GM12878 (cell line): ENCODE data around the gene ASTL. TPM values are rescaled to one million over a fixed set of nuclear protein-coding genes. Genes with fewer than 3 reads are reported as not detected.

Experiments
- ATAC-seq: fragments of 200-7000 bp; cut with Tn5 transposase; 3 replicates; pipeline ENCODE4 v1.9.1; 2020; ENCODE audit warnings: mild to moderate bottlenecking, moderate library complexity
- BruUV-seq: library from RNA; stranded (reverse); fragments of 400-500 nt; replicated peaks from 2 replicates; lab custom pipeline; 2021; lab: Mats Ljungman, UMichigan
- CTCF ChIA-PET: fragments of 300-600 bp; sonication (Branson Sonifier 250); formaldehyde crosslinking; extraction: SDS; loops from one replicate; lab custom pipeline; 2021; ENCODE audit warnings: inconsistent platforms; lab: Yijun Ruan, JAX
- POLR2A ChIA-PET: fragments of 350-600 bp; formaldehyde crosslinking; extraction: SDS; loops from one replicate; lab custom pipeline; 2021; ENCODE audit warnings: inconsistent platforms; lab: Charles Lee
- RAD21 ChIA-PET: fragments of 300-600 bp; sonication (Branson Sonifier 250); formaldehyde crosslinking; loops from one replicate; lab custom pipeline; 2023; ENCODE audit warnings: antibody characterized with exemption; ENCODE audit not compliant: unreplicated experiment; lab: Charles Lee
- SMC1A ChIA-PET: fragments of 300-600 bp; sonication (Branson Sonifier 250); formaldehyde crosslinking; loops from one replicate; lab custom pipeline; 2023; ENCODE audit not compliant: unreplicated experiment, uncharacterized antibody; lab: Charles Lee
- DNase-seq: peaks from one replicate; pipeline ENCODE4 v3.0.0-alpha.2; 2011; ENCODE audit warnings: low read depth, low spot score
- FAIRE-seq: peaks from 3 replicates; lab custom pipeline; 2011; peaks lifted over from hg19 to GRCh38; lab: Jason Lieb, UNC
- H2AFZ ChIP-seq: 2 replicates; pipeline ENCODE4 v1.6.0; 2011; ENCODE audit warnings: low read depth, low read length, control low read depth; ENCODE audit not compliant: control insufficient read depth
- H3K27ac ChIP-seq: 2 replicates; pipeline ENCODE4 v1.5.1; 2011; ENCODE audit warnings: control low read depth; ENCODE audit not compliant: control insufficient read depth, insufficient read depth
- H3K27me3 ChIP-seq, 2 experiments: replicated peaks in 1 of 2; 2 replicates each; pipeline versions ENCODE4 v1.6.0 to v1.6.1; 2011; ENCODE audit warnings: low read length in 1 of 2; ENCODE audit not compliant: control insufficient read depth in 2 of 2, insufficient read depth in 2 of 2
- H3K36me3 ChIP-seq, 2 experiments: 2 replicates each; pipeline ENCODE4 v1.5.1; 2011; ENCODE audit warnings: low read length in 1 of 2; ENCODE audit not compliant: control insufficient read depth in 2 of 2, insufficient read depth in 2 of 2
- H3K4me1 ChIP-seq: 2 replicates; pipeline ENCODE4 v1.6.1; 2011; ENCODE audit warnings: mild to moderate bottlenecking, low read length, moderate library complexity, mixed read lengths; ENCODE audit not compliant: control insufficient read depth, insufficient read depth
- H3K4me2 ChIP-seq: 2 replicates; pipeline ENCODE4 v1.6.0; 2011; ENCODE audit warnings: control low read depth; ENCODE audit not compliant: control insufficient read depth, insufficient read depth
- H3K4me3 ChIP-seq: fragments of 200-600 bp; sonication (generic); 2 replicates; pipeline ENCODE4 v1.5.1; 2016
- H3K79me2 ChIP-seq: 2 replicates; pipeline ENCODE4 v1.6.0; 2011; ENCODE audit warnings: low read length; ENCODE audit not compliant: control insufficient read depth, insufficient read depth
- H3K9ac ChIP-seq: 2 replicates; pipeline ENCODE4 v1.8.0; 2011; ENCODE audit warnings: low read length, control low read depth, mixed read lengths; ENCODE audit not compliant: control insufficient read depth, insufficient read depth
- H3K9me3 ChIP-seq: replicated peaks from 3 replicates; pipeline ENCODE4 v1.5.1; 2011; ENCODE audit warnings: mild to moderate bottlenecking, low read length; ENCODE audit not compliant: control insufficient read depth, insufficient read depth
- H4K20me1 ChIP-seq: 2 replicates; pipeline ENCODE4 v1.6.0; 2011; ENCODE audit not compliant: control insufficient read depth, insufficient read depth
- CREB1 ChIP-seq: IDR thresholded peaks from 2 replicates; pipeline ENCODE4 v1.6.1; 2012; ENCODE audit warnings: low read depth, mild to moderate bottlenecking, inconsistent platforms
- MEF2B ChIP-seq: fragments of 450-650 bp; IDR thresholded peaks from 2 replicates; pipeline ENCODE4 v1.6.1; 2018; ENCODE audit warnings: mild to moderate bottlenecking, moderate library complexity; ENCODE audit not compliant: partially characterized antibody, poor library complexity, severe bottlenecking
- SREBF1 ChIP-seq: IDR thresholded peaks from 2 replicates; pipeline ENCODE4 v1.6.1; 2012; ENCODE audit warnings: mild to moderate bottlenecking, low read length
- SREBF2 ChIP-seq: IDR thresholded peaks from 2 replicates; pipeline ENCODE4 v1.6.1; 2012; ENCODE audit warnings: mild to moderate bottlenecking, low read length
- TCF7 ChIP-seq: IDR thresholded peaks from 2 replicates; pipeline ENCODE4 v1.6.1; 2014; ENCODE audit warnings: antibody characterized with exemption, borderline replicate concordance
- ZSCAN29 ChIP-seq: fragments of 450-650 bp; IDR thresholded peaks from 2 replicates; pipeline ENCODE4 v1.6.1; 2017; ENCODE audit warnings: mild to moderate bottlenecking, moderate library complexity
- whole genome bisulfite sequencing: methylation state at CpG from one replicate; pipeline ENCODE4 v1.1.6; 2016; ENCODE audit warnings: low lambda C conversion rate; ENCODE audit not compliant: insufficient replicate concordance, insufficient coverage; ENCODE audit errors: missing lambda C conversion rate; 5-methylcytosine and 5-hydroxymethylcytosine counted together
- in situ Hi-C: fragments of 300-500 bp; cut with MboI; formaldehyde crosslinking; loops from 9 replicates; pipeline ENCODE4 v1.14.3; 2018; ENCODE audit warnings: mixed read lengths
- intact Hi-C: fragments of 100-400 bp; cut with micrococcal nuclease; formaldehyde crosslinking; loops from one replicate; pipeline ENCODE4 v1.14.2; 2022; ENCODE audit not compliant: unreplicated experiment
- polyA plus RNA-seq, 11 experiments: library from polyadenylated mRNA; depleted of rRNA in 4 of 11; unstranded in 6 of 11; stranded (reverse) in 5 of 11; fragments of >200 nt; fragmentation: Nextera tagmentation in 4 of 11; fragmentation: Illumina TruSeq in 1 of 11; extraction: Ambion mirVana in 4 of 11; extraction: Trizol in 1 of 11; gene quantifications; 1 replicate in 1 of 11; 2 replicates in 10 of 11; pipeline versions ENCODE4 v1.2.1 to v1.2.3, GENCODE V29; 2011 to 2016; ENCODE audit warnings: inconsistent platforms in 2 of 11, missing spikeins in 2 of 11, low read depth in 1 of 11
- total RNA-seq, 4 experiments: library from RNA; depleted of rRNA in 3 of 4; stranded (reverse); fragments of >200 nt in 3 of 4; fragmentation: Illumina TruSeq in 1 of 4; extraction: Trizol in 1 of 4; gene quantifications; 2 replicates each; pipeline versions ENCODE4 v1.2.1 to v1.2.3, GENCODE V29; 2013 to 2021
- TF ChIP-seq, protein P1 (sequence below): fragments of 450-650 bp; formaldehyde crosslinking; IDR thresholded peaks from 2 replicates; pipeline ENCODE4 v1.4.0; 2020; ENCODE audit warnings: mild to moderate bottlenecking, moderate library complexity
- TF ChIP-seq, protein P2 (sequence below): IDR thresholded peaks from 2 replicates; pipeline ENCODE4 v1.6.1; 2011; ENCODE audit warnings: borderline replicate concordance, low read depth, mild to moderate bottlenecking, moderate library complexity, mixed read lengths, low read length; ENCODE audit not compliant: insufficient read depth; ENCODE audit errors: extremely low read length
- TF ChIP-seq, protein P3 (sequence below): fragments of 450-650 bp; IDR thresholded peaks from 2 replicates; pipeline ENCODE4 v1.6.1; 2017; ENCODE audit warnings: mild to moderate bottlenecking, low read depth, inconsistent platforms; ENCODE audit not compliant: poor library complexity, severe bottlenecking

The ASTL gene
- total and polyA plus RNA-seq, 10 of the 15 experiments (the other 5 are each of a cell fraction or from before 2014, with no cell fraction given) = 0.18 to 1.0 (median 0.38) TPM; not detected in 4

DNA sequence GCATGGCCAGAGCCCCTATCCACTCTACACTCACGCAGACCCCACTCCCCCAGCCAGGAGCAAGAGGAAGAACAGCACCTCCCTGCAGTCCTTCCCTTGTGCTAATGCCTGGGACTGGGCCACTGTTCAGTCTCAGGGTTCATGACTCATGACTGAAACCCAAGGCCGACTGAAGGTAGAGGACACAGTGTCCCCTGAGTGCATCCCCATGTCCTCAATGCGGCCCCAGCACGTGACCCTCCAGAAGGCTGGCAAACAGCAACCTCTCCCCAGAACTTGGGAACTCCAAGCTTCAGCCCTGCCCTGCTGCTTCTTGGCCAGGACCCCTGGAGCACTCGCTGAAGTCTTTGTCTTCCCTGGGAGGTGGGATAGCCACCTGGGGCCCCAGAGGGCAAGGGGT lies 15.9 kb downstream of the ASTL start:
- intact Hi-C loops (no loop called here), in situ Hi-C loops (no loop called here)
- no peak overlapping the region for H3K9ac ChIP-seq
- H3K4me3 ChIP-seq = no peak overlapping the region
- H3K79me2 ChIP-seq = no peaks in the 10 kb centered on the region
- SMC1A ChIA-PET = interaction anchor here (1.1 kb wide), 1 partner anchor 52 kb away, joined by 6 read pairs; no protein-coding TSS in a partner anchor
- no peaks in the 10 kb centered on the region for H3K9me3 ChIP-seq
- peaks cover 0 to 1% of the 10 kb centered on the region in 2 experiments; a peak in 2 of 4 replicates for H3K27me3 ChIP-seq
- WGBS = 38% methylated on average over 5 of the region's 5 CpGs
- DNase-seq (no peak), FAIRE-seq (no peak), ATAC-seq (peak; percentile 10; the same call in 2 of the 3 replicates)
- TF ChIP-seq, protein P1, sequence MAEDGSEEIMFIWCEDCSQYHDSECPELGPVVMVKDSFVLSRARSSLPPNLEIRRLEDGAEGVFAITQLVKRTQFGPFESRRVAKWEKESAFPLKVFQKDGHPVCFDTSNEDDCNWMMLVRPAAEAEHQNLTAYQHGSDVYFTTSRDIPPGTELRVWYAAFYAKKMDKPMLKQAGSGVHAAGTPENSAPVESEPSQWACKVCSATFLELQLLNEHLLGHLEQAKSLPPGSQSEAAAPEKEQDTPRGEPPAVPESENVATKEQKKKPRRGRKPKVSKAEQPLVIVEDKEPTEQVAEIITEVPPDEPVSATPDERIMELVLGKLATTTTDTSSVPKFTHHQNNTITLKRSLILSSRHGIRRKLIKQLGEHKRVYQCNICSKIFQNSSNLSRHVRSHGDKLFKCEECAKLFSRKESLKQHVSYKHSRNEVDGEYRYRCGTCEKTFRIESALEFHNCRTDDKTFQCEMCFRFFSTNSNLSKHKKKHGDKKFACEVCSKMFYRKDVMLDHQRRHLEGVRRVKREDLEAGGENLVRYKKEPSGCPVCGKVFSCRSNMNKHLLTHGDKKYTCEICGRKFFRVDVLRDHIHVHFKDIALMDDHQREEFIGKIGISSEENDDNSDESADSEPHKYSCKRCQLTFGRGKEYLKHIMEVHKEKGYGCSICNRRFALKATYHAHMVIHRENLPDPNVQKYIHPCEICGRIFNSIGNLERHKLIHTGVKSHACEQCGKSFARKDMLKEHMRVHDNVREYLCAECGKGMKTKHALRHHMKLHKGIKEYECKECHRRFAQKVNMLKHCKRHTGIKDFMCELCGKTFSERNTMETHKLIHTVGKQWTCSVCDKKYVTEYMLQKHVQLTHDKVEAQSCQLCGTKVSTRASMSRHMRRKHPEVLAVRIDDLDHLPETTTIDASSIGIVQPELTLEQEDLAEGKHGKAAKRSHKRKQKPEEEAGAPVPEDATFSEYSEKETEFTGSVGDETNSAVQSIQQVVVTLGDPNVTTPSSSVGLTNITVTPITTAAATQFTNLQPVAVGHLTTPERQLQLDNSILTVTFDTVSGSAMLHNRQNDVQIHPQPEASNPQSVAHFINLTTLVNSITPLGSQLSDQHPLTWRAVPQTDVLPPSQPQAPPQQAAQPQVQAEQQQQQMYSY (CRISPR knock-in tag) = no peak
- no peak for TF ChIP-seq CREB1
- no peak for TF ChIP-seq SREBF2
- TF ChIP-seq, protein P2, sequence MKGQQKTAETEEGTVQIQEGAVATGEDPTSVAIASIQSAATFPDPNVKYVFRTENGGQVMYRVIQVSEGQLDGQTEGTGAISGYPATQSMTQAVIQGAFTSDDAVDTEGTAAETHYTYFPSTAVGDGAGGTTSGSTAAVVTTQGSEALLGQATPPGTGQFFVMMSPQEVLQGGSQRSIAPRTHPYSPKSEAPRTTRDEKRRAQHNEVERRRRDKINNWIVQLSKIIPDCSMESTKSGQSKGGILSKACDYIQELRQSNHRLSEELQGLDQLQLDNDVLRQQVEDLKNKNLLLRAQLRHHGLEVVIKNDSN = no peak
- no peak for TF ChIP-seq SREBF1
- TF ChIP-seq TCF7 = no peak
- TF ChIP-seq ZSCAN29 = no peak
- TF ChIP-seq, protein P3, sequence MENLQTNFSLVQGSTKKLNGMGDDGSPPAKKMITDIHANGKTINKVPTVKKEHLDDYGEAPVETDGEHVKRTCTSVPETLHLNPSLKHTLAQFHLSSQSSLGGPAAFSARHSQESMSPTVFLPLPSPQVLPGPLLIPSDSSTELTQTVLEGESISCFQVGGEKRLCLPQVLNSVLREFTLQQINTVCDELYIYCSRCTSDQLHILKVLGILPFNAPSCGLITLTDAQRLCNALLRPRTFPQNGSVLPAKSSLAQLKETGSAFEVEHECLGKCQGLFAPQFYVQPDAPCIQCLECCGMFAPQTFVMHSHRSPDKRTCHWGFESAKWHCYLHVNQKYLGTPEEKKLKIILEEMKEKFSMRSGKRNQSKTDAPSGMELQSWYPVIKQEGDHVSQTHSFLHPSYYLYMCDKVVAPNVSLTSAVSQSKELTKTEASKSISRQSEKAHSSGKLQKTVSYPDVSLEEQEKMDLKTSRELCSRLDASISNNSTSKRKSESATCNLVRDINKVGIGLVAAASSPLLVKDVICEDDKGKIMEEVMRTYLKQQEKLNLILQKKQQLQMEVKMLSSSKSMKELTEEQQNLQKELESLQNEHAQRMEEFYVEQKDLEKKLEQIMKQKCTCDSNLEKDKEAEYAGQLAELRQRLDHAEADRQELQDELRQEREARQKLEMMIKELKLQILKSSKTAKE = no peak
- no peak for TF ChIP-seq MEF2B
- POLR2A ChIA-PET = no interaction called here
- no peak overlapping the region for H2AFZ ChIP-seq
- H4K20me1 ChIP-seq = no peaks in the 10 kb centered on the region; the same call in 1 of the 2 replicates
- peaks cover 7% of the 10 kb centered on the region for H3K4me1 ChIP-seq
- H3K27ac ChIP-seq = no peak overlapping the region
- CTCF ChIA-PET = interaction anchor here (1.2 to 1.5 kb wide), 2 partner anchors 19 to 52 kb away, joined by 5 to 6 read pairs; no protein-coding TSS in a partner anchor
- RAD21 ChIA-PET = no interaction called here
- no TSS peak for BruUV-seq
- no peak overlapping the region for H3K4me2 ChIP-seq
- no peaks in the 10 kb centered on the region for H3K36me3 ChIP-seq
